ENCODE data around the gene CD151. TPM values are rescaled to one million over a fixed set of nuclear protein-coding genes. Genes with fewer than 3 reads are reported as not detected.

CD151 gene
- total and polyA plus RNA-seq, 8 donors: 122 to 815 (median 162) TPM

DNA sequence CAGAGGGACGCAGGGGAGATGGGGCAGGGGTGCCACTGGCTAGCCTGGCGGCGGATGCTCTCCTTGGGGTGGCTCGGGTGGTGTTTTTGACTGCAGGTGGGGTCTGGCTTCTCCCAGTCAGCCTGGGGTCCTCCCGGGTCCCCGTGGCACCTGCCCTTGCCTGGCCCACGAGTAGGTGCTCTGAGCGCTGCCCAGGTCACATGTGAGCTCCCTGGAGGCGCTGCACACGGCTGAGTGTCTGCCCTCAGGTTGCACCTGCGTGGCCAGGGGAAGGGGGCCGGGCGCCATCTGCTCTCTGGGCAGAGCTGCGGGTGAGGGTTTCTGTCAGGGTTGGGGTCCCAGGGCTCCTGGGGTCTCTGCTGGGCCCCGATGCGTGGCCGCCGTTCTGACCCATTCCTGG, 15.1 kb downstream of the CD151 start:
- TF ChIP-seq, protein P1, sequence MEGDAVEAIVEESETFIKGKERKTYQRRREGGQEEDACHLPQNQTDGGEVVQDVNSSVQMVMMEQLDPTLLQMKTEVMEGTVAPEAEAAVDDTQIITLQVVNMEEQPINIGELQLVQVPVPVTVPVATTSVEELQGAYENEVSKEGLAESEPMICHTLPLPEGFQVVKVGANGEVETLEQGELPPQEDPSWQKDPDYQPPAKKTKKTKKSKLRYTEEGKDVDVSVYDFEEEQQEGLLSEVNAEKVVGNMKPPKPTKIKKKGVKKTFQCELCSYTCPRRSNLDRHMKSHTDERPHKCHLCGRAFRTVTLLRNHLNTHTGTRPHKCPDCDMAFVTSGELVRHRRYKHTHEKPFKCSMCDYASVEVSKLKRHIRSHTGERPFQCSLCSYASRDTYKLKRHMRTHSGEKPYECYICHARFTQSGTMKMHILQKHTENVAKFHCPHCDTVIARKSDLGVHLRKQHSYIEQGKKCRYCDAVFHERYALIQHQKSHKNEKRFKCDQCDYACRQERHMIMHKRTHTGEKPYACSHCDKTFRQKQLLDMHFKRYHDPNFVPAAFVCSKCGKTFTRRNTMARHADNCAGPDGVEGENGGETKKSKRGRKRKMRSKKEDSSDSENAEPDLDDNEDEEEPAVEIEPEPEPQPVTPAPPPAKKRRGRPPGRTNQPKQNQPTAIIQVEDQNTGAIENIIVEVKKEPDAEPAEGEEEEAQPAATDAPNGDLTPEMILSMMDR (IDR thresholded peaks at IDR 0.05): no peak
- DNase-seq (no peak), ATAC-seq (no peak)
- H3K4me1 ChIP-seq: peaks cover 35 to 69% of the 10 kb centered on the region in 2 donors
- H3K36me3 ChIP-seq: no peaks in the 10 kb centered on the region
- H3K27me3 ChIP-seq: peaks cover 0 to 40% of the 10 kb centered on the region in 2 donors
- H3K4me3 ChIP-seq: no peak overlapping the region
- no peak overlapping the region for H3K27ac ChIP-seq
- H3K9me3 ChIP-seq: no peaks in the 10 kb centered on the region
- intact Hi-C loops (cut with DNase I): no loop called here

GRCh38 chr11:848380-848931, 15.7 kb downstream of the CD151 start:
- DNase-seq (peak in 1 of 4 donors; percentile 88), ATAC-seq (peak; percentile 15)
- peaks cover 0 to 34% of the 10 kb centered on the region in 2 donors for H3K27me3 ChIP-seq
- peak overlapping the region in 1 of 2 donors; percentile 53 for H3K4me3 ChIP-seq
- H3K27ac ChIP-seq: no peak overlapping the region
- TF ChIP-seq, protein P1 (IDR thresholded peaks at IDR 0.05): peak; percentile 94 to 95
- intact Hi-C loops (cut with DNase I): no loop called here
- no peaks in the 10 kb centered on the region for H3K9me3 ChIP-seq
- no peaks in the 10 kb centered on the region for H3K36me3 ChIP-seq
- peaks cover 31 to 63% of the 10 kb centered on the region in 2 donors for H3K4me1 ChIP-seq

DNA sequence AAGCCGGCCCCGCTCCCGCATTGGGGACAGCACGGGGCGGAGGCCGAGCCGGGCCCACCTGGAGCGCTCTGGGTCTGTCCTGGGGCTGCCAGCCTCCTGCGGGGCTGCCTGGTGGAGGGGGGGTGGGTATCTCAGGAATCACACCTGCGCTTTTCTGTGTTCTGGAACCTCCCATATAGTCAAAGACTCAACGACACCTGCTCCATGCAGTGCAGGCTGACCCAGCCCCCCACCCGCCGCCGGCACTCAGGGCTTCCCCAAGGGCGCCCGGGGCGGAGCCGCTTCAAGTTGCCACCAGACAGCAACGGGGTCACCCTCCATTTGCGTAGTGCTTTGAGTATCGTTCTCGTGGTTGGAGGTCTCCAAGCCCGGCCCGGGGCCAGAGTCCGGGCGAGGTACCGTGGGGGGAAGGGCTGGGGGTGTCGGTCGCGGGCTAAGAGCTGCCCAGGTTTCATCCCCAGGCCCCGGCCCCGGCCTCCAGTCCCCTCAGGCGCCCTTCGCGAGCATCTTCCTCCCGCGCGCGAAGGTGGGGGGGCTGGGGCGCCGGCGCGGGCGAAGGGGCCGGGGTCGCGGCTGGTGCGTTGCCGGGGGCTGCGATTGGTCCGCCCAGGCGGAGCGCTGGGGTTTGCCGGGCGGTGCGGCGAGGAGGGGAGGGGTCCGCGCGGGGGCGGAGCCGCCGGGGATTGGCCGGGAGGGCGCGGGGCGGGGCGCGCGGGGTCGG, 16.5 kb downstream of the CD151 start:
- DNase-seq (no peak), ATAC-seq (peak; percentile 3)
- H3K4me1 ChIP-seq: peaks cover 28 to 55% of the 10 kb centered on the region in 2 donors
- H3K9me3 ChIP-seq: no peaks in the 10 kb centered on the region
- H3K36me3 ChIP-seq: no peaks in the 10 kb centered on the region
- intact Hi-C loops (cut with DNase I): no loop called here
- H3K4me3 ChIP-seq: peak overlapping the region; percentile 33 to 53
- TF ChIP-seq, protein P1 (IDR thresholded peaks at IDR 0.05): no peak
- H3K27me3 ChIP-seq: peaks cover 0 to 30% of the 10 kb centered on the region in 2 donors
- no peak overlapping the region for H3K27ac ChIP-seq

DNA sequence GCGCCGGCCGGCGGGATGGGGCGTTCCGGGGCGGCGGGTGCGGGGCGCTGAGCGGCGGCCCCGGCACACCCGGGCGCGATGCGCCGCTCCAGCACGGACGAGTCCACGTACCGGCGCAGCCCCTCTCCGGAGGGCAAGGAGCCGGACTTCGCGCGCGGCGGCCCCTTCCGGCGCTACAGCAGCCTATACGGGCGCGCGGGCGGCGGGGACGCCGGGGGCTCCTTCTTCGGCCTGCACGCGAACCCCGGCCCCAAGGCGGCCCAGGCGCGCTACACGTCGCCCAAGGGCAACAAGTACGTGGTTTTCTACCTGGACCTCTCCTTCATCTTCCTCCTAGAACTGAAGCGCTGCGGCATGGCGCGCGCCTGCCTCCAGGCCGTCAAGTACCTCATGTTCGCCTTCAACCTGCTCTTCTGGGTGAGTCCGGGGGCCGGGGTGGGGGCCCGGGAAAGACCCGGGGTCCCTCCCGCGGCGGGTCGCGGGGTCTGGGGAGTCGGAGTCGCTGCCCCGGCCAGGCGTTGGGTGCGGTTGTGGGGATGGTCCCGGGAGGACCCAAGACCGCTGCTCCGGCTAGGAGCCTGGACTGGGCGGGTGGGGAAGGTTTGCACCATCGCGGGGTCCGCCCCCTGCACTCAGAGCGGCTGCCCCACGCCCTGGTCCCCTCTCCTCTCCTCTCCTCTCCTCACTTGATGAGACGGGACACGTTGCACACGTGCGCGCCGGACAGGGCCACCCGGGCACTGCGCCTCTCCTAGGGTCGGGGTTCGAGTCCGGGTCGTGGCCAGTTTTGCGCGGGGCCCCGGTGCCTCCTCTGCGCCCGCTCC, 17.4 kb downstream of the CD151 start:
- TF ChIP-seq, protein P1 (IDR thresholded peaks at IDR 0.05): no peak
- Histone ChIP-seq H3K4me3 (peak overlapping the region; percentile 24 to 53), H3K27me3 (peaks cover 0 to 30% of the 10 kb centered on the region in 2 donors), H3K27ac (no peak overlapping the region), H3K9me3 (no peaks in the 10 kb centered on the region), H3K4me1 (peaks cover 22 to 48% of the 10 kb centered on the region in 2 donors), H3K36me3 (no peaks in the 10 kb centered on the region)
- intact Hi-C loops (cut with DNase I): no loop called here
- DNase-seq (peak in 1 of 4 donors; percentile 79), ATAC-seq (no peak)

All from left lung (tissue), 10 donors.